CD14-positive monocyte (primary cell): Measurements from ENCODE around the gene ZBED1. TPM values are rescaled to one million over a fixed set of nuclear protein-coding genes. Genes with fewer than 3 reads are reported as not detected.

Experiments
- DNase-seq, 3 donors: peaks; one replicate each; pipeline ENCODE4 v3.0.0-alpha.2; 2011 to 2022
- H2AFZ ChIP-seq: 2 replicates; pipeline ENCODE4 v1.6.0; 2012; ENCODE audit warnings: mild to moderate bottlenecking, low read depth, low read length, inconsistent platforms; ENCODE audit not compliant: insufficient read depth, poor library complexity, severe bottlenecking
- H3K27ac ChIP-seq, 2 donors: 1 replicate in 1 of 2; 2 replicates in 1 of 2; pipeline ENCODE4 v1.5.1; 2012 to 2013; ENCODE audit warnings: low read length in 2 of 2, control low read depth in 1 of 2, inconsistent platforms in 1 of 2, low read depth in 1 of 2, mild to moderate bottlenecking in 1 of 2
- H3K27me3 ChIP-seq, 2 donors: one replicate each; pipeline versions ENCODE4 v1.6.0 to v1.6.1; 2011 to 2013; ENCODE audit warnings: low read length in 2 of 2; ENCODE audit not compliant: control insufficient read depth in 2 of 2, insufficient read depth in 2 of 2
- H3K36me3 ChIP-seq, 2 donors: replicated peaks in 1 of 2; 1 replicate in 1 of 2; 2 replicates in 1 of 2; pipeline versions ENCODE4 v1.5.1 to v1.6.1; 2012 to 2013; ENCODE audit warnings: low read length in 2 of 2, control low read depth in 1 of 2, inconsistent platforms in 1 of 2, mild to moderate bottlenecking in 1 of 2; ENCODE audit not compliant: insufficient read depth in 2 of 2, control insufficient read depth in 1 of 2
- H3K4me1 ChIP-seq, 2 donors: 1 replicate in 1 of 2; 2 replicates in 1 of 2; pipeline versions ENCODE4 v1.5.1 to v1.6.1; 2012 to 2013; ENCODE audit warnings: low read length in 2 of 2, control low read depth in 1 of 2, inconsistent platforms in 1 of 2, mild to moderate bottlenecking in 1 of 2, moderate library complexity in 1 of 2; ENCODE audit not compliant: insufficient read depth in 2 of 2, control insufficient read depth in 1 of 2
- H3K4me2 ChIP-seq: replicated peaks from 2 replicates; pipeline ENCODE3; 2012; ENCODE audit warnings: low read length, moderate library complexity, mild to moderate bottlenecking; ENCODE audit not compliant: poor library complexity, severe bottlenecking; ENCODE audit errors: extremely low read depth
- H3K4me3 ChIP-seq, 3 experiments: fragments of 200-600 bp in 1 of 3; sonication (generic) in 1 of 3; replicated peaks in 1 of 3; 1 replicate in 2 of 3; 2 replicates in 1 of 3; pipeline ENCODE4 v1.5.1; 2011 to 2013; ENCODE audit warnings: low read length in 3 of 3, mild to moderate bottlenecking in 3 of 3, control low read depth in 2 of 3, low read depth in 2 of 3, inconsistent platforms in 1 of 3, moderate library complexity in 1 of 3
- H3K79me2 ChIP-seq: 2 replicates; pipeline ENCODE4 v1.6.0; 2012; ENCODE audit warnings: mild to moderate bottlenecking, control low read depth, inconsistent platforms, low read length, moderate library complexity; ENCODE audit not compliant: insufficient read depth
- H3K9ac ChIP-seq: 2 replicates; pipeline ENCODE4 v1.6.0; 2017; ENCODE audit warnings: low read length, mild to moderate bottlenecking; ENCODE audit not compliant: insufficient read depth, poor library complexity, severe bottlenecking
- H3K9me3 ChIP-seq, 2 donors: replicated peaks in 1 of 2; 1 replicate in 1 of 2; 2 replicates in 1 of 2; pipeline versions ENCODE4 v1.5.1 to v1.6.1; 2012 to 2013; ENCODE audit warnings: low read length in 2 of 2, control low read depth in 1 of 2; ENCODE audit not compliant: control insufficient read depth in 1 of 2, insufficient read depth in 1 of 2
- H4K20me1 ChIP-seq: 2 replicates; pipeline ENCODE4 v1.6.0; 2012; ENCODE audit warnings: mild to moderate bottlenecking, low read length, control low read depth, moderate library complexity; ENCODE audit not compliant: insufficient read depth
- H3K27ac Mint-ChIP-seq, 7 donors: one replicate each; pipeline ENCODE4 v1.8.0; 2020; ENCODE audit warnings: mild to moderate bottlenecking in 7 of 7, mixed read lengths in 7 of 7, moderate library complexity in 6 of 7, inconsistent platforms in 2 of 7
- H3K27me3 Mint-ChIP-seq, 3 donors: one replicate each; pipeline ENCODE4 v1.8.0; 2021 to 2022; ENCODE audit warnings: low read depth in 3 of 3, mild to moderate bottlenecking in 3 of 3, mixed read lengths in 3 of 3, moderate library complexity in 3 of 3, inconsistent platforms in 1 of 3
- H3K36me3 Mint-ChIP-seq, 2 donors: one replicate each; pipeline ENCODE4 v1.8.0; 2020; ENCODE audit warnings: mixed read lengths in 2 of 2, inconsistent platforms in 1 of 2, mild to moderate bottlenecking in 1 of 2
- H3K4me1 Mint-ChIP-seq: one replicate; pipeline ENCODE4 v1.8.0; 2020; ENCODE audit warnings: mild to moderate bottlenecking, mixed read lengths
- H3K4me3 Mint-ChIP-seq, 2 donors: one replicate each; pipeline ENCODE4 v1.8.0; 2020; ENCODE audit warnings: mild to moderate bottlenecking in 2 of 2, mixed read lengths in 2 of 2, moderate library complexity in 1 of 2
- H3K9me3 Mint-ChIP-seq, 7 donors: one replicate each; pipeline ENCODE4 v1.8.0; 2020 to 2022; ENCODE audit warnings: mixed read lengths in 7 of 7, mild to moderate bottlenecking in 6 of 7, moderate library complexity in 6 of 7, inconsistent platforms in 2 of 7
- CTCF ChIP-seq: fragments of 200-600 bp; IDR thresholded peaks from one replicate; pipeline ENCODE4 v1.8.0; 2022; ENCODE audit warnings: antibody characterized with exemption, mild to moderate bottlenecking
- WGBS: methylation state at CpG from one replicate; pipeline ENCODE4 v1.1.5; 2013; ENCODE audit warnings: missing lambda C conversion rate; ENCODE audit not compliant: insufficient coverage; 5-methylcytosine and 5-hydroxymethylcytosine counted together
- intact Hi-C, 2 donors: fragments of 100-400 bp; cut with micrococcal nuclease; formaldehyde crosslinking; loops; one replicate each; pipeline versions ENCODE4 v1.15.0 to v1.15.1; 2023
- polyA plus RNA-seq, 3 donors: library from polyadenylated mRNA; depleted of rRNA in 1 of 3; unstranded in 2 of 3; stranded (reverse) in 1 of 3; fragments of 300-500 nt in 2 of 3; fragments of >200 nt in 1 of 3; fragmentation: Illumina TruSeq in 2 of 3; gene quantifications; 1 replicate in 2 of 3; 2 replicates in 1 of 3; pipeline ENCODE4 v1.2.3, GENCODE V29; 2012 to 2021

Gene ZBED1
- polyA plus RNA-seq, 3 donors = 13.9 to 32.1 (median 23.1) TPM

GRCh38 chrX:2462780-2463179 lies 38.0 kb downstream of the ZBED1 start:
- DNase-seq = no peak
- Mint-ChIP-seq H3K4me3 (no peak overlapping the region), H3K36me3 (peaks cover 7 to 8% of the 10 kb centered on the region in 2 donors), H3K9me3 (peaks cover 0 to 2% (median 0%) of the 10 kb centered on the region in 7 donors), H3K4me1 (no peaks in the 10 kb centered on the region), H3K27ac (peak overlapping the region in 1 of 7 donors; percentile 42), H3K27me3 (peaks cover 0 to 2% (median 1%) of the 10 kb centered on the region in 3 donors)
- peaks cover 0 to 2% of the 10 kb centered on the region in 2 donors for H3K9me3 ChIP-seq
- no peak overlapping the region for H3K4me2 ChIP-seq
- H3K27ac ChIP-seq = no peak overlapping the region
- peaks cover 23% of the 10 kb centered on the region for H3K79me2 ChIP-seq
- H3K36me3 ChIP-seq = no peaks in the 10 kb centered on the region
- H3K9ac ChIP-seq = no peak overlapping the region
- WGBS = no CpG with 5 or more reads among the region's 3 CpGs
- H4K20me1 ChIP-seq = peaks cover 86% of the 10 kb centered on the region
- no peak for TF ChIP-seq CTCF
- H3K4me1 ChIP-seq = no peaks in the 10 kb centered on the region
- intact Hi-C loops = no loop called here
- H3K27me3 ChIP-seq = no peaks in the 10 kb centered on the region
- no peak overlapping the region for H2AFZ ChIP-seq
- H3K4me3 ChIP-seq = no peak overlapping the region

GRCh38 chrX:2462074-2462473 lies 38.7 kb downstream of the ZBED1 start:
- Histone ChIP-seq H3K36me3 (no peaks in the 10 kb centered on the region), H3K9me3 (peaks cover 0 to 3% of the 10 kb centered on the region in 2 donors), H3K27me3 (no peaks in the 10 kb centered on the region), H3K79me2 (peaks cover 23% of the 10 kb centered on the region), H3K9ac (no peak overlapping the region), H3K4me3 (no peak overlapping the region), H3K4me1 (no peaks in the 10 kb centered on the region), H3K4me2 (no peak overlapping the region), H3K27ac (no peak overlapping the region), H4K20me1 (peaks cover 86% of the 10 kb centered on the region), H2AFZ (no peak overlapping the region)
- H3K4me3 Mint-ChIP-seq = no peak overlapping the region
- H3K4me1 Mint-ChIP-seq = no peaks in the 10 kb centered on the region
- H3K27ac Mint-ChIP-seq = peak overlapping the region in 3 of 7 donors; percentile 33 to 50 (median 41)
- H3K36me3 Mint-ChIP-seq = peaks cover 7 to 8% of the 10 kb centered on the region in 2 donors
- no peak for DNase-seq
- no peak for TF ChIP-seq CTCF
- peaks cover 0 to 2% (median 0%) of the 10 kb centered on the region in 7 donors for H3K9me3 Mint-ChIP-seq
- no CpG with 5 or more reads among the region's 5 CpGs for WGBS
- peaks cover 0 to 2% (median 1%) of the 10 kb centered on the region in 3 donors for H3K27me3 Mint-ChIP-seq
- intact Hi-C loops = no loop called here
